Measurements from ENCODE around the gene FAF2.

The FAF2 gene

DNA sequence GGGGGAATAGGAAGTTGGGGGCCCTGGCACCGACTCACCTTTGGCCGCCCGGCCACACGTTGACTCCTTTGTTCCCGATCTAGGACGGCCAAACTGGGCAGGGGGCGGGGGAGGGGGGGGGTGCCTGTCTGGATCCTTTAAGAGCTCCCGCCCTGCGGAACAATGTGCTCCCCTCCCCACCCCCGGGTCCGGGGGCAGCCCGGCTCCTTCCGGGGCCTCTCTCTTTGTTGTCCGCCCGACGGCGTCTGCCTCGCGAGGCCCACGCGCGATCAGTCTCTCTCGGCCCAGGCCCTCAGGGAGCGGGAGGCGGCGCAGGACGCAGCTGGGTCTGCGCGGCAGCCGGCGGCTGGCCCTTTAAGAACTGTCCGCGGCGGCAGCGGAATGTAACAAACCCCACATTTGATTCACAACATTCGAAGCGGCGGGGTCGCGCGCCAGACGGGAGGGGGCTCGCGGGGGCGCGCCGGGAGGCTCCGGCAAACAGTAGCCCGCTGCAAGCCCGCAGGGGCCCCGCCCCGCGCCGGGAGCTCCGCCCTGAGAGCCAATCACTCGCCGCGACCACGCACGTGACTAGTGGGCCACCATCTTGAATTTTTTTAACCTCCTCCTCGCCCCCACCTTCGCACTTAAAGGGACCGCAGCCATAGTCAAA, 88.8 kb downstream of the FAF2 start, which contains the start of gene RNF44:
Gene RNF44, minus strand, starts transcription at position 501 of the 652 bp plus-strand sequence. CDS start 4,930 bp downstream, outside the sequence.
- Histone ChIP-seq H4K8ac (ENCODE audit: low read depth, low read length) (no peak within 1 kb of the TSS), H4K5ac (ENCODE audit: low read length) (peak within 1 kb of the TSS; percentile 94), H2BK15ac (replicated peaks; ENCODE audit: low read depth) (no peak within 1 kb of the TSS), H3K27ac (ENCODE audit: low read depth, low read length) (peak within 1 kb of the TSS; percentile 97), H3K18ac (ENCODE audit: low read length) (peak within 1 kb of the TSS; percentile 99), H3K79me1 (ENCODE audit: low read length) (peaks cover 3% of the 10 kb centered on the region), H3K79me2 (ENCODE audit: control insufficient read depth, insufficient read depth, low read length) (peaks cover 39% of the 10 kb centered on the region), H3K9ac (ENCODE audit: low read length) (peak within 1 kb of the TSS; percentile 100), H3K4me2 (ENCODE audit: low read length) (peak within 1 kb of the TSS; percentile 98), H3K4me1 (ENCODE audit: control insufficient read depth, low read depth, low read length) (peaks cover 14% of the 10 kb centered on the region), H3K4ac (ENCODE audit: low read depth, low read length) (peak within 1 kb of the TSS; percentile 97), H2BK120ac (ENCODE audit: low read depth, low read length) (peak within 1 kb of the TSS; percentile 88), H2BK5ac (ENCODE audit: low read length) (peak within 1 kb of the TSS; percentile 92), H3K27me3 (ENCODE audit: insufficient read depth, low read length, poor library complexity) (no peaks in the 10 kb centered on the region), H3K36me3 (ENCODE audit: control insufficient read depth, insufficient read depth, low read length) (no peaks in the 10 kb centered on the region), H3K23ac (ENCODE audit: low read length) (peak within 1 kb of the TSS; percentile 92), H3K56ac (ENCODE audit: low read length) (peak within 1 kb of the TSS; percentile 100), H2AK5ac (ENCODE audit: low read length) (peak within 1 kb of the TSS; percentile 97), H3K4me3 (ENCODE audit: low read length) (peak within 1 kb of the TSS; percentile 98)
- WGBS (ENCODE audit: extremely low coverage, insufficient coverage, low lambda C conversion rate) = no CpG with 5 or more reads among the region's 63 CpGs
- peak; percentile 99 for DNase-seq

DNA sequence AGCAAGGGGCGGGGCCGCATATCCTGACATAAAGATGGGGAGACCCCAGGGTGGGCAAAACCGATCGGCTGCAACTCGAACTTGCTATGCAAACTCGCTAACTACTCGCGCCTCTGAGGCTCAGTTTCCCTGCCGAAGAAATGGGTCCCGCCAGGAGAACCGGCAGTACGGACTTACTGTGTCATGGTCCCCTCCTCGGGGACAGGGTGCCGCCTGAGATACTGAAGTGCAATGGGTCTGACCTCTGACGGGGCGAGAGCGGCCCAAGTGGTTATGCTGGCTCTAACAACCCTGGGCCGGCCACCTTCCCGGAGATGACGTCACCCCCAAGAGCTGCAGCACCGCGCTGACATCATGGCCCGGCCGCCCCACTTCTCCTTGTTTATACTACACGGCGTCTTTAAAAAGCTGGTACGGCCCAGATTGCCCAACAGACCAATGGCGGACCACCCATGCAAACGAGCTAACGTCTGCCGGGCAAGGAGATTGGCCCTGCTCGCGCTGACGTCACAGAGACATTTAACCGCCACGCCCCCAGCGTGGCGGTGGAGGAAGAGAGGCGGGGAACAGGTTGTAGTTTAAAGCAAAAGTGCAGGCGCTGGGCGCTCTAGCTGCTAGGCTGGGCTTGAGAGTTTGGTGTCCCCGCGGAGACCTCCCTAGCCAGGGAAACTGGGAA, 89.5 kb downstream of the FAF2 start:
- no peak overlapping the region for H2AK5ac ChIP-seq (ENCODE audit: low read length)
- no peak overlapping the region for H2BK15ac ChIP-seq (replicated peaks; ENCODE audit: low read depth)
- H3K9ac ChIP-seq (ENCODE audit: low read length) = peak overlapping the region; percentile 86
- no CpG with 5 or more reads among the region's 43 CpGs for WGBS (ENCODE audit: extremely low coverage, insufficient coverage, low lambda C conversion rate)
- H3K23ac ChIP-seq (ENCODE audit: low read length) = peak overlapping the region; percentile 69
- peak overlapping the region; percentile 98 for H3K4me2 ChIP-seq (ENCODE audit: low read length)
- no peak overlapping the region for H2BK120ac ChIP-seq (ENCODE audit: low read depth, low read length)
- H2BK5ac ChIP-seq (ENCODE audit: low read length) = peak overlapping the region; percentile 92
- peak overlapping the region; percentile 88 for H3K27ac ChIP-seq (ENCODE audit: low read depth, low read length)
- H4K8ac ChIP-seq (ENCODE audit: low read depth, low read length) = no peak overlapping the region
- H3K79me2 ChIP-seq (ENCODE audit: control insufficient read depth, insufficient read depth, low read length) = peaks cover 38% of the 10 kb centered on the region
- DNase-seq = peak; percentile 100
- H3K36me3 ChIP-seq (ENCODE audit: control insufficient read depth, insufficient read depth, low read length) = no peaks in the 10 kb centered on the region
- H3K4ac ChIP-seq (ENCODE audit: low read depth, low read length) = no peak overlapping the region
- H3K27me3 ChIP-seq (ENCODE audit: insufficient read depth, low read length, poor library complexity) = no peaks in the 10 kb centered on the region
- peak overlapping the region; percentile 51 for H3K18ac ChIP-seq (ENCODE audit: low read length)
- H4K5ac ChIP-seq (ENCODE audit: low read length) = no peak overlapping the region
- H3K4me3 ChIP-seq (ENCODE audit: low read length) = peak overlapping the region; percentile 94
- peak overlapping the region; percentile 97 for H3K56ac ChIP-seq (ENCODE audit: low read length)
- peaks cover 16% of the 10 kb centered on the region for H3K4me1 ChIP-seq (ENCODE audit: control insufficient read depth, low read depth, low read length)
- peaks cover 3% of the 10 kb centered on the region for H3K79me1 ChIP-seq (ENCODE audit: low read length)

DNA sequence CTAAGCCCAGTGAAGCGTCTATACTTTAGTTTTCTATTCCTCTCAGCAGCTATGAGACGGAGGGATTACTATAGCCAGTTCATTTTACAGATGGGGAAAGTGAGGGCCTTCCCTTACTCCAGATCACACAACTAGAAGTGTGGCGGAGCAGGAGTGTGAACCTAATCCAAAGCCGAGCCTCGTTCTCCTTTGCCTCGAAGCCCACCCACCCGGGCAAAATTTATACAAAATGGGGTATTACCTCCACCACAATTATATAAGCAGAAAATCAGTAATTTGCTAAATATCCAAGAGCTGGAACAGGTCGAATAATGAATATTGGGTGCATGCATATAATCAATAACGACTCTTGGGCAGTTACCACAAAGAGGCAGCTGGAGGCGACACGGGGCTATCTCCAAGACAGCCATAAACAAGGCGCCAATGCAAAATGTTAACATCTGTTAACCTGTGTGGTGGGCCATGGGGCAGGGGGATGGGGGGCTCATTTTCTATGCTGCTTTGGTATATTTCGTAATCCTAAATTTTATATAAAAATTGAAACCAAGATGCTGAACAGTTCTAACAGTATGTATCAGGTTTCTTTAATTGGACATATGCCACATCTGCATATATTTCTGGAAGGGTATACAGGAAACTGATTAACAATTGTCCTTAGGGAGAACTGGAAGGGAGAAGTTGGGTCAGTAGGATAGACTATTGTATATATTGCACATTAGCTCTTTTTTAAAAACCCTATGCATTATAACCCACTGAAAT, 90.2 kb downstream of the FAF2 start:
- H3K27ac ChIP-seq (ENCODE audit: low read depth, low read length) = peak overlapping the region; percentile 79
- no peak overlapping the region for H2BK15ac ChIP-seq (replicated peaks; ENCODE audit: low read depth)
- H3K36me3 ChIP-seq (ENCODE audit: control insufficient read depth, insufficient read depth, low read length) = no peaks in the 10 kb centered on the region
- H2BK120ac ChIP-seq (ENCODE audit: low read depth, low read length) = no peak overlapping the region
- no peak overlapping the region for H4K5ac ChIP-seq (ENCODE audit: low read length)
- no peak overlapping the region for H3K4ac ChIP-seq (ENCODE audit: low read depth, low read length)
- no peak overlapping the region for H2AK5ac ChIP-seq (ENCODE audit: low read length)
- no peak overlapping the region for H3K23ac ChIP-seq (ENCODE audit: low read length)
- H3K4me3 ChIP-seq (ENCODE audit: low read length) = no peak overlapping the region
- H4K8ac ChIP-seq (ENCODE audit: low read depth, low read length) = no peak overlapping the region
- peak overlapping the region; percentile 71 for H3K4me2 ChIP-seq (ENCODE audit: low read length)
- peak; percentile 45 for DNase-seq
- H3K27me3 ChIP-seq (ENCODE audit: insufficient read depth, low read length, poor library complexity) = no peaks in the 10 kb centered on the region
- H3K79me2 ChIP-seq (ENCODE audit: control insufficient read depth, insufficient read depth, low read length) = peaks cover 31% of the 10 kb centered on the region
- H3K79me1 ChIP-seq (ENCODE audit: low read length) = no peaks in the 10 kb centered on the region
- H3K56ac ChIP-seq (ENCODE audit: low read length) = peak overlapping the region; percentile 35
- H2BK5ac ChIP-seq (ENCODE audit: low read length) = no peak overlapping the region
- no peak overlapping the region for H3K18ac ChIP-seq (ENCODE audit: low read length)
- H3K4me1 ChIP-seq (ENCODE audit: control insufficient read depth, low read depth, low read length) = peaks cover 16% of the 10 kb centered on the region
- H3K9ac ChIP-seq (ENCODE audit: low read length) = peak overlapping the region; percentile 62
- no CpG with 5 or more reads among the region's 13 CpGs for WGBS (ENCODE audit: extremely low coverage, insufficient coverage, low lambda C conversion rate)

GRCh38 chr5:176538989-176539384, 90.8 kb downstream of the FAF2 start:
- H3K4me1 ChIP-seq (ENCODE audit: control insufficient read depth, low read depth, low read length) = peaks cover 16% of the 10 kb centered on the region
- no peaks in the 10 kb centered on the region for H3K36me3 ChIP-seq (ENCODE audit: control insufficient read depth, insufficient read depth, low read length)
- H3K4me3 ChIP-seq (ENCODE audit: low read length) = no peak overlapping the region
- no peak overlapping the region for H3K56ac ChIP-seq (ENCODE audit: low read length)
- H3K27me3 ChIP-seq (ENCODE audit: insufficient read depth, low read length, poor library complexity) = no peaks in the 10 kb centered on the region
- no peak overlapping the region for H2BK5ac ChIP-seq (ENCODE audit: low read length)
- no peak overlapping the region for H3K4ac ChIP-seq (ENCODE audit: low read depth, low read length)
- peaks cover 25% of the 10 kb centered on the region for H3K79me2 ChIP-seq (ENCODE audit: control insufficient read depth, insufficient read depth, low read length)
- no peak overlapping the region for H4K5ac ChIP-seq (ENCODE audit: low read length)
- H2AK5ac ChIP-seq (ENCODE audit: low read length) = no peak overlapping the region
- no peak overlapping the region for H4K8ac ChIP-seq (ENCODE audit: low read depth, low read length)
- H3K18ac ChIP-seq (ENCODE audit: low read length) = no peak overlapping the region
- no CpG with 5 or more reads among the region's 5 CpGs for WGBS (ENCODE audit: extremely low coverage, insufficient coverage, low lambda C conversion rate)
- H2BK15ac ChIP-seq (replicated peaks; ENCODE audit: low read depth) = no peak overlapping the region
- DNase-seq = no peak
- H3K79me1 ChIP-seq (ENCODE audit: low read length) = no peaks in the 10 kb centered on the region
- no peak overlapping the region for H3K4me2 ChIP-seq (ENCODE audit: low read length)
- no peak overlapping the region for H3K27ac ChIP-seq (ENCODE audit: low read depth, low read length)
- H2BK120ac ChIP-seq (ENCODE audit: low read depth, low read length) = no peak overlapping the region
- H3K9ac ChIP-seq (ENCODE audit: low read length) = no peak overlapping the region
- no peak overlapping the region for H3K23ac ChIP-seq (ENCODE audit: low read length)

DNA sequence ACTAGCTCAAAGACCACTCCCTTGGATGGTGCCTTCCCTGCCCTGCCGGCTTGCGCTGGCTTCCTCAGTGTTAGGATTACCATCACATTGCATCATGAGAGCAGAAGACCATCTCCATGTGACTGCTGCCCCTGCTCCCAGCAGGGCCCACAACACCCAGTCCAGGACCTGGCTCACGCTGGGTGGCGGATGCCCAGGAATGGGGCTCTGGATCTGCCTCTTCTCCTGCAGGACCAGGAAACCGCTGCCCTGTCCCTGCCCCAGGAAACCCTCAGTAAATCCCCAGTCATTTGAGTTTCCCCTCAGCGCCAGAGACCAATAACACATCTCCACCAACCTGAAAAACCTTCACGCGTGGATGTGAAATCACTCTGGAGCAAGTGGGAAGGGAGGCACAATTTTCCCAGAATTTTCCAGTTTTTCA, 92.3 kb downstream of the FAF2 start:
- Histone ChIP-seq H4K5ac (ENCODE audit: low read length) (no peak overlapping the region), H3K9ac (ENCODE audit: low read length) (peak overlapping the region; percentile 10), H3K23ac (ENCODE audit: low read length) (no peak overlapping the region), H3K79me1 (ENCODE audit: low read length) (no peaks in the 10 kb centered on the region), H3K27me3 (ENCODE audit: insufficient read depth, low read length, poor library complexity) (no peaks in the 10 kb centered on the region), H3K4ac (ENCODE audit: low read depth, low read length) (peak overlapping the region; percentile 59), H2BK5ac (ENCODE audit: low read length) (peak overlapping the region; percentile 17), H2BK120ac (ENCODE audit: low read depth, low read length) (no peak overlapping the region), H2BK15ac (replicated peaks; ENCODE audit: low read depth) (no peak overlapping the region), H3K4me3 (ENCODE audit: low read length) (no peak overlapping the region), H3K18ac (ENCODE audit: low read length) (no peak overlapping the region), H4K8ac (ENCODE audit: low read depth, low read length) (no peak overlapping the region), H3K4me2 (ENCODE audit: low read length) (no peak overlapping the region), H2AK5ac (ENCODE audit: low read length) (peak overlapping the region; percentile 71), H3K36me3 (ENCODE audit: control insufficient read depth, insufficient read depth, low read length) (no peaks in the 10 kb centered on the region), H3K79me2 (ENCODE audit: control insufficient read depth, insufficient read depth, low read length) (peaks cover 10% of the 10 kb centered on the region), H3K56ac (ENCODE audit: low read length) (peak overlapping the region; percentile 50), H3K4me1 (ENCODE audit: control insufficient read depth, low read depth, low read length) (peaks cover 11% of the 10 kb centered on the region), H3K27ac (ENCODE audit: low read depth, low read length) (no peak overlapping the region)
- no CpG with 5 or more reads among the region's 8 CpGs for WGBS (ENCODE audit: extremely low coverage, insufficient coverage, low lambda C conversion rate)
- peak; percentile 51 for DNase-seq
